GM12865 (cell line): ENCODE measurements around the gene MAPT.

ENCODE experiments used
- DNase-seq: peaks from one replicate; pipeline ENCODE4 v3.0.0; 2010; ENCODE audit warnings: low read depth
- H3K4me3 ChIP-seq: 2 replicates; pipeline ENCODE4 v1.5.1; 2011; ENCODE audit warnings: mild to moderate bottlenecking, low read depth, low read length, control low read depth
- CTCF ChIP-seq: IDR thresholded peaks from 2 replicates; pipeline ENCODE4 v1.5.1; 2011; ENCODE audit warnings: low read length, control low read depth, low read depth, inconsistent platforms; ENCODE audit not compliant: insufficient read depth; ENCODE audit errors: missing control alignments

Gene MAPT

GRCh38 chr17:46053911-46054534, 159.7 kb downstream of the MAPT start:
- DNase-seq, result no peak
- TF ChIP-seq CTCF, result no peak
- no peak overlapping the region for H3K4me3 ChIP-seq

- DNase-seq, result no peak
- H3K4me3 ChIP-seq, result no peak overlapping the region
- TF ChIP-seq CTCF, result no peak
Observed at GRCh38 chr17:46056800-46057304, 162.5 kb downstream of the MAPT start.

GRCh38 chr17:46057366-46057765, 163.0 kb downstream of the MAPT start:
- no peak overlapping the region for H3K4me3 ChIP-seq
- DNase-seq, result peak; percentile 62
- TF ChIP-seq CTCF, result no peak

- no peak overlapping the region for H3K4me3 ChIP-seq
- no peak for DNase-seq
- no peak for TF ChIP-seq CTCF
Observed at GRCh38 chr17:46059486-46059885, 165.1 kb downstream of the MAPT start.

- no peak for DNase-seq
- TF ChIP-seq CTCF, result no peak
- no peak overlapping the region for H3K4me3 ChIP-seq
Observed at GRCh38 chr17:46060461-46060860, 166.1 kb downstream of the MAPT start.

GRCh38 chr17:46061435-46061834, 167.1 kb downstream of the MAPT start:
- TF ChIP-seq CTCF, result peak; percentile 7
- no peak for DNase-seq
- no peak overlapping the region for H3K4me3 ChIP-seq

- no peak for DNase-seq
- no peak for TF ChIP-seq CTCF
- H3K4me3 ChIP-seq, result no peak overlapping the region
Observed at GRCh38 chr17:46063241-46063640, 168.9 kb downstream of the MAPT start.
